H1 (cell line): ENCODE results near the gene GTF2E1. TPM values are rescaled to one million over a fixed set of nuclear protein-coding genes. Genes with fewer than 3 reads are reported as not detected.

Experiments
- CTCF ChIA-PET: fragments of 300-600 bp; sonication (Branson Sonifier 250); formaldehyde crosslinking; loops from one replicate; lab custom pipeline; 2021; ENCODE audit not compliant: partially characterized antibody; lab: Charles Lee
- POLR2A ChIA-PET: fragments of 300-600 bp; sonication (Branson Sonifier 250); formaldehyde crosslinking; loops from one replicate; lab custom pipeline; 2021; ENCODE audit warnings: inconsistent platforms; ENCODE audit not compliant: partially characterized antibody; lab: Charles Lee
- DNase-seq, 2 experiments: peaks; one replicate each; pipeline versions ENCODE4 v3.0.0 to v3.0.0-alpha.2; 2010 to 2022; ENCODE audit warnings: low spot score in 2 of 2, low read depth in 1 of 2, mixed read lengths in 1 of 2
- FAIRE-seq: peaks from 2 replicates; lab custom pipeline; 2011; peaks lifted over from hg19 to GRCh38; lab: Jason Lieb, UNC
- H2AFZ ChIP-seq: 2 replicates; pipeline ENCODE4 v1.8.1; 2012; ENCODE audit warnings: low read length, inconsistent platforms
- H2AK5ac ChIP-seq: 2 replicates; pipeline ENCODE4 v1.6.1; 2013; ENCODE audit warnings: low read depth, low read length
- H2BK120ac ChIP-seq: replicated peaks from 2 replicates; pipeline ENCODE3; 2013; ENCODE audit warnings: low read depth, low read length, inconsistent platforms
- H2BK12ac ChIP-seq: 2 replicates; pipeline ENCODE4 v1.6.1; 2013; ENCODE audit warnings: low read depth, low read length
- H2BK15ac ChIP-seq: 2 replicates; pipeline ENCODE4 v1.6.1; 2013; ENCODE audit warnings: low read length
- H2BK20ac ChIP-seq: 2 replicates; pipeline ENCODE4 v1.6.1; 2013; ENCODE audit warnings: low read length
- H2BK5ac ChIP-seq: 2 replicates; pipeline ENCODE4 v1.6.1; 2013; ENCODE audit warnings: low read depth, low read length
- H3K14ac ChIP-seq: 2 replicates; pipeline ENCODE4 v1.6.1; 2013; ENCODE audit warnings: inconsistent platforms; ENCODE audit not compliant: insufficient read length
- H3K18ac ChIP-seq: 2 replicates; pipeline ENCODE4 v1.6.1; 2013; ENCODE audit warnings: low read length; ENCODE audit errors: extremely low read depth
- H3K23ac ChIP-seq: 2 replicates; pipeline ENCODE4 v1.6.1; 2013; ENCODE audit warnings: inconsistent platforms; ENCODE audit not compliant: insufficient read length
- H3K23me2 ChIP-seq: 2 replicates; pipeline ENCODE4 v1.6.1; 2013; ENCODE audit warnings: low read depth, low read length
- H3K27ac ChIP-seq: 2 replicates; pipeline ENCODE4 v1.6.1; 2011; ENCODE audit warnings: low read depth, low read length, inconsistent platforms
- H3K27me3 ChIP-seq, 4 experiments: replicated peaks in 1 of 4; 1 replicate in 1 of 4; 2 replicates in 3 of 4; pipeline versions ENCODE4 v1.6.1 to v1.8.1; 2011 to 2013; ENCODE audit warnings: low read length in 3 of 4, mild to moderate bottlenecking in 3 of 4, inconsistent platforms in 2 of 4, mixed read lengths in 2 of 4, moderate library complexity in 1 of 4; ENCODE audit not compliant: control insufficient read depth in 3 of 4, insufficient read depth in 3 of 4; ENCODE audit errors: extremely low read depth in 1 of 4
- H3K36me3 ChIP-seq, 4 experiments: 2 replicates each; pipeline versions ENCODE4 v1.6.1 to v1.8.1; 2011 to 2013; ENCODE audit warnings: mild to moderate bottlenecking in 4 of 4, low read length in 3 of 4, moderate library complexity in 2 of 4, control low read depth in 1 of 4, inconsistent platforms in 1 of 4; ENCODE audit not compliant: insufficient read depth in 4 of 4, control insufficient read depth in 2 of 4
- H3K4ac ChIP-seq: replicated peaks from 2 replicates; pipeline ENCODE3; 2013; ENCODE audit warnings: low read length, low read depth, mixed read lengths, inconsistent platforms; ENCODE audit not compliant: insufficient read length
- H3K4me1 ChIP-seq, 4 experiments: replicated peaks in 1 of 4; 1 replicate in 1 of 4; 2 replicates in 3 of 4; pipeline versions ENCODE4 v1.6.1 to v1.8.1; 2011 to 2013; ENCODE audit warnings: low read length in 3 of 4, inconsistent platforms in 2 of 4, mixed read lengths in 1 of 4; ENCODE audit not compliant: insufficient read depth in 4 of 4, control insufficient read depth in 3 of 4
- H3K4me2 ChIP-seq, 2 experiments: 2 replicates each; pipeline versions ENCODE4 v1.6.1 to v1.8.1; 2011 to 2013; ENCODE audit warnings: low read depth in 2 of 2, low read length in 2 of 2, control low read depth in 1 of 2, inconsistent platforms in 1 of 2, mild to moderate bottlenecking in 1 of 2; ENCODE audit not compliant: insufficient read depth in 1 of 2
- H3K4me3 ChIP-seq, 4 experiments: fragments of 200-600, 300-600 bp in 1 of 4; sonication (generic), shearing (Covaris generic), sonication (Bioruptor Twin) in 1 of 4; 2 replicates each; pipeline versions ENCODE4 v1.5.1 to v1.8.1; 2011 to 2016; ENCODE audit warnings: low read length in 4 of 4, low read depth in 3 of 4, control low read depth in 2 of 4, inconsistent platforms in 2 of 4, mild to moderate bottlenecking in 2 of 4, mixed read lengths in 1 of 4, moderate library complexity in 1 of 4; ENCODE audit not compliant: insufficient read depth in 2 of 4; ENCODE audit errors: extremely low read depth in 1 of 4
- H3K56ac ChIP-seq: replicated peaks from 2 replicates; pipeline ENCODE3; 2013; ENCODE audit warnings: low read depth, mild to moderate bottlenecking, mixed read lengths, low read length, inconsistent platforms; ENCODE audit not compliant: insufficient read length
- H3K79me1 ChIP-seq: 2 replicates; pipeline ENCODE4 v1.6.1; 2013; ENCODE audit warnings: low read depth, low read length, control low read depth
- H3K79me2 ChIP-seq, 2 experiments: 2 replicates each; pipeline versions ENCODE4 v1.6.1 to v1.8.1; 2012 to 2013; ENCODE audit warnings: low read length in 2 of 2, mild to moderate bottlenecking in 2 of 2, inconsistent platforms in 1 of 2; ENCODE audit not compliant: insufficient read depth in 2 of 2, control insufficient read depth in 1 of 2
- H3K9ac ChIP-seq, 4 experiments: replicated peaks in 1 of 4; 1 replicate in 1 of 4; 2 replicates in 3 of 4; pipeline versions ENCODE4 v1.6.1 to v1.8.1; 2011 to 2013; ENCODE audit warnings: low read depth in 3 of 4, low read length in 3 of 4, control low read depth in 2 of 4, mild to moderate bottlenecking in 2 of 4, moderate library complexity in 2 of 4, inconsistent platforms in 1 of 4; ENCODE audit errors: extremely low read depth in 1 of 4
- H3K9me3 ChIP-seq, 2 experiments: 2 replicates each; pipeline versions ENCODE4 v1.6.1 to v1.8.1; 2012 to 2013; ENCODE audit warnings: mild to moderate bottlenecking in 2 of 2, moderate library complexity in 2 of 2, control low read depth in 1 of 2, inconsistent platforms in 1 of 2, low read depth in 1 of 2, low read length in 1 of 2, mixed read lengths in 1 of 2; ENCODE audit not compliant: insufficient read depth in 2 of 2
- H4K20me1 ChIP-seq, 2 experiments: replicated peaks in 1 of 2; 2 replicates each; pipeline versions ENCODE3 to v1.8.1; 2011 to 2013; ENCODE audit warnings: inconsistent platforms in 2 of 2, low read length in 2 of 2, mild to moderate bottlenecking in 1 of 2; ENCODE audit not compliant: insufficient read depth in 2 of 2, control insufficient read depth in 1 of 2
- H4K5ac ChIP-seq: 2 replicates; pipeline ENCODE4 v1.6.1; 2013; ENCODE audit warnings: low read length, low read depth, mixed read lengths, inconsistent platforms; ENCODE audit not compliant: insufficient read length
- H4K8ac ChIP-seq: 2 replicates; pipeline ENCODE4 v1.8.0; 2013; ENCODE audit warnings: mild to moderate bottlenecking, moderate library complexity, low read length, inconsistent platforms; ENCODE audit not compliant: insufficient read depth; ENCODE audit errors: extremely low read depth
- H4K91ac ChIP-seq: replicated peaks from 2 replicates; pipeline ENCODE3; 2013; ENCODE audit warnings: low read length, mixed read lengths, inconsistent platforms; ENCODE audit not compliant: insufficient read length
- BCL11A ChIP-seq, 2 experiments: IDR thresholded peaks; one replicate each; pipeline ENCODE4 v1.6.1; 2011; ENCODE audit warnings: low read depth in 2 of 2, low read length in 2 of 2, mild to moderate bottlenecking in 2 of 2
- HDAC2 ChIP-seq, 2 experiments: fragments of 300-600 bp in 1 of 2; sonication (generic) in 1 of 2; IDR thresholded peaks; 2 replicates each; pipeline ENCODE4 v1.6.1; 2011 to 2012; ENCODE audit warnings: low read depth in 2 of 2, low read length in 2 of 2, mild to moderate bottlenecking in 2 of 2, moderate library complexity in 2 of 2, borderline replicate concordance in 1 of 2, inconsistent platforms in 1 of 2
- SIRT6 ChIP-seq: IDR thresholded peaks from one replicate; pipeline ENCODE4 v1.7.1; 2012; ENCODE audit warnings: low read length, inconsistent platforms
- SP4 ChIP-seq: IDR thresholded peaks from 2 replicates; pipeline ENCODE4 v1.6.1; 2012; ENCODE audit warnings: low read length, inconsistent platforms
- TBP ChIP-seq: IDR thresholded peaks from 2 replicates; pipeline ENCODE4 v1.6.1; 2011; ENCODE audit warnings: low read depth, low read length, improper control_type of control experiment
- YY1 ChIP-seq: IDR thresholded peaks from 2 replicates; pipeline ENCODE4 v1.6.1; 2011; ENCODE audit warnings: low read depth, mild to moderate bottlenecking, low read length
- polyA plus RNA-seq, 7 experiments: library from polyadenylated mRNA; depleted of rRNA in 3 of 7; stranded (reverse) in 5 of 7; unstranded in 2 of 7; fragments of >200 nt in 5 of 7; fragments of 200-250 nt in 2 of 7; gene quantifications; 1 replicate in 5 of 7; 2 replicates in 1 of 7; 4 replicates in 1 of 7; pipeline versions ENCODE4 v1.2.1 to v1.2.3, GENCODE V29; 2011 to 2013; ENCODE audit warnings: missing spikeins in 2 of 7, mixed read lengths in 2 of 7
- total RNA-seq: library from RNA; stranded (reverse); fragmentation: NEBNext Ultra II Directional; extraction: Animal tissue kit (Norgen Biotek cat#: 25700); gene quantifications from 2 replicates; pipeline ENCODE4 v1.2.1, GENCODE V29; 2021

GTF2E1 gene
- total and polyA plus RNA-seq, 2 of the 8 experiments (the other 6 are each of a cell fraction or from before 2014, with no cell fraction given), result 37.4 to 73.3 TPM

- Histone ChIP-seq H3K9me3 (no peaks in the 10 kb centered on the region), H3K4ac (no peak overlapping the region), H4K91ac (no peak overlapping the region), H3K4me1 (no peaks in the 10 kb centered on the region), H3K23me2 (no peaks in the 10 kb centered on the region), H3K27me3 (no peaks in the 10 kb centered on the region), H3K18ac (no peak overlapping the region), H3K79me1 (no peaks in the 10 kb centered on the region), H2BK20ac (no peak overlapping the region), H3K27ac (no peak overlapping the region), H3K14ac (no peak overlapping the region), H3K79me2 (no peaks in the 10 kb centered on the region), H3K36me3 (no peaks in the 10 kb centered on the region; a peak in 1 of 8 replicates), H3K4me2 (no peak overlapping the region), H3K56ac (no peak overlapping the region), H2BK15ac (no peak overlapping the region), H2BK12ac (no peak overlapping the region), H2BK5ac (no peak overlapping the region), H2AFZ (no peak overlapping the region), H2AK5ac (no peak overlapping the region), H4K5ac (no peak overlapping the region), H3K4me3 (no peak overlapping the region), H3K23ac (no peak overlapping the region), H3K9ac (no peak overlapping the region), H2BK120ac (no peak overlapping the region), H4K8ac (no peak overlapping the region), H4K20me1 (no peaks in the 10 kb centered on the region)
- ChIA-PET POLR2A (no interaction called here), CTCF (no interaction called here)
- no peak for DNase-seq
- TF ChIP-seq TBP, result no peak
- no peak for TF ChIP-seq BCL11A (IDR thresholded peaks at IDR 0.05; ENCODE audit: low read depth in 2 of 2, low read length in 2 of 2)
- no peak for TF ChIP-seq SIRT6
- no peak for TF ChIP-seq YY1
- TF ChIP-seq HDAC2 (IDR thresholded peaks at IDR 0.05; ENCODE audit: borderline replicate concordance in 1 of 2, low read depth in 2 of 2, low read length in 2 of 2), result no peak
- no peak for TF ChIP-seq SP4
- no peak for FAIRE-seq
Measured at GRCh38 chr3:120708408-120708807, 34.1 kb upstream of the GTF2E1 start.
